SK-N-SH treated with all-trans-retinoic acid at 6 μM for 48 hours (cell line): ENCODE measurements around the gene TOP1.

Source experiments
- ATAC-seq: fragments of 200-7000 bp; cut with Tn5 transposase; 3 replicates; pipeline ENCODE4 v1.9.1; 2020; ENCODE audit warnings: mild to moderate bottlenecking, moderate library complexity
- ARNTL ChIP-seq: fragments of 450-650 bp; formaldehyde crosslinking; IDR thresholded peaks from 2 replicates; pipeline ENCODE4 v1.5.0; 2020; ENCODE audit warnings: low read depth, mild to moderate bottlenecking, moderate library complexity, borderline replicate concordance
- BACH2 ChIP-seq: fragments of 250-450 bp; sonication (Bioruptor Pico); IDR thresholded peaks from 2 replicates; pipeline ENCODE4 v1.9.0; 2021; ENCODE audit warnings: mild to moderate bottlenecking, borderline replicate concordance
- CSDC2 ChIP-seq: fragments of 250-450 bp; sonication (Bioruptor Pico); IDR thresholded peaks from 2 replicates; pipeline ENCODE4 v1.5.0; 2020; ENCODE audit warnings: mild to moderate bottlenecking, moderate library complexity
- ESRRG ChIP-seq: fragments of 250-450 bp; sonication (Bioruptor Pico); IDR thresholded peaks from 2 replicates; pipeline ENCODE4 v1.6.1; 2021; ENCODE audit warnings: mild to moderate bottlenecking
- ISL1 ChIP-seq: fragments of 250-450 bp; sonication (Bioruptor Pico); IDR thresholded peaks from 2 replicates; pipeline ENCODE4 v2.1.2; 2022; ENCODE audit warnings: mild to moderate bottlenecking, moderate library complexity
- OSR1 ChIP-seq: fragments of 250-450 bp; sonication (Bioruptor Pico); IDR thresholded peaks from 2 replicates; pipeline ENCODE4 v1.8.0; 2022; ENCODE audit warnings: moderate library complexity, mild to moderate bottlenecking, inconsistent platforms
- PPARA ChIP-seq: fragments of 250-450 bp; sonication (Bioruptor Pico); IDR thresholded peaks from 2 replicates; pipeline ENCODE4 v1.5.0; 2020; ENCODE audit warnings: mild to moderate bottlenecking, borderline replicate concordance
- RARB ChIP-seq: fragments of 250-450 bp; sonication (Bioruptor Pico); IDR thresholded peaks from 2 replicates; pipeline ENCODE4 v1.8.0; 2021; ENCODE audit warnings: mild to moderate bottlenecking, moderate library complexity
- SNAI2 ChIP-seq: fragments of 250-450 bp; sonication (Bioruptor Pico); IDR thresholded peaks from 2 replicates; pipeline ENCODE4 v1.5.0; 2020; ENCODE audit warnings: mild to moderate bottlenecking, moderate library complexity
- TCF4 ChIP-seq: fragments of 250-450 bp; sonication (Bioruptor Pico); IDR thresholded peaks from 2 replicates; pipeline ENCODE4 v1.8.0; 2021; ENCODE audit warnings: mild to moderate bottlenecking, moderate library complexity, borderline replicate concordance
- ZC3H10 ChIP-seq: fragments of 250-450 bp; sonication (Bioruptor Pico); IDR thresholded peaks from 2 replicates; pipeline ENCODE4 v1.5.1; 2021; ENCODE audit warnings: mild to moderate bottlenecking, moderate library complexity
- ZFP3 ChIP-seq: fragments of 250-450 bp; sonication (Bioruptor Pico); IDR thresholded peaks from 2 replicates; pipeline ENCODE4 v1.5.0; 2020; ENCODE audit warnings: mild to moderate bottlenecking, moderate library complexity
- ZFP30 ChIP-seq: fragments of 450-650 bp; formaldehyde crosslinking; IDR thresholded peaks from 2 replicates; pipeline ENCODE4 v1.5.0; 2022; ENCODE audit warnings: mild to moderate bottlenecking, moderate library complexity
- ZNF565 ChIP-seq: fragments of 450-650 bp; formaldehyde crosslinking; conservative IDR thresholded peaks from 2 replicates; pipeline ENCODE4 v1.5.0; 2020; ENCODE audit warnings: low read depth, mild to moderate bottlenecking, moderate library complexity
- ZNF70 ChIP-seq: fragments of 450-650 bp; formaldehyde crosslinking; IDR thresholded peaks from 2 replicates; pipeline ENCODE4 v1.5.0; 2020; ENCODE audit warnings: mild to moderate bottlenecking, moderate library complexity
- ZNF8 ChIP-seq: fragments of 450-650 bp; formaldehyde crosslinking; IDR thresholded peaks from 2 replicates; pipeline ENCODE4 v1.5.0; 2020; ENCODE audit warnings: mild to moderate bottlenecking, moderate library complexity
- TF ChIP-seq, protein P1 (sequence below): fragments of 250-450 bp; sonication (Bioruptor Pico); IDR thresholded peaks from 2 replicates; pipeline ENCODE4 v1.8.0; 2020; ENCODE audit warnings: mild to moderate bottlenecking, moderate library complexity, borderline replicate concordance
- TF ChIP-seq, protein P2 (sequence below): fragments of 250-450 bp; sonication (Bioruptor Pico); IDR thresholded peaks from 2 replicates; pipeline ENCODE4 v1.5.1; 2021; ENCODE audit warnings: mild to moderate bottlenecking, moderate library complexity
- TF ChIP-seq, protein P3 (sequence below): fragments of 250-450 bp; sonication (Bioruptor Pico); IDR thresholded peaks from 2 replicates; pipeline ENCODE4 v1.5.1; 2020; ENCODE audit warnings: low read depth, mild to moderate bottlenecking, moderate library complexity
- TF ChIP-seq, protein P4 (sequence below): fragments of 250-450 bp; sonication (Bioruptor Pico); IDR thresholded peaks from 2 replicates; pipeline ENCODE4 v1.5.0; 2020; ENCODE audit warnings: mild to moderate bottlenecking, moderate library complexity
- TF ChIP-seq, protein P5 (sequence below): fragments of 250-450 bp; sonication (Bioruptor Pico); IDR thresholded peaks from 2 replicates; pipeline ENCODE4 v1.8.0; 2021; ENCODE audit warnings: low read depth, mild to moderate bottlenecking, moderate library complexity, borderline replicate concordance

The TOP1 gene

DNA sequence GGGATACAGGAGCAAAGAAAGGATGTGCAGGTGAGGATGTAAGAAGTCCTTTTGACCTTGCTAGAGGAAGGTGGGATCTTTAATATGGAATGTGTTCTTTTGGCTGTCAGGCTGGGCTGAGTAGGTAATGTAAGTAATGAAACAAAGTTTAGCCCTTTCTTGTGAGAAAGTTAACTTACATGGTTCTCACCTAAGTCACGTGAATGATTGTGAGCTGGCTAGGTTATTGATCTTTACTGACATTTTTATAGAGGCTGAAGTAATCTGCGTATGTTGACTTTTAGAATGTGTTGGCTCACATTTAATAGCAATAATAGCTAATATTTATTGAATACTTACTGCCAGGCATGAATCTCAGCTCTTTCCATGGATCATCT, 2.6 kb downstream of the TOP1 start:
- no peak for ATAC-seq
- TF ChIP-seq, protein P1, sequence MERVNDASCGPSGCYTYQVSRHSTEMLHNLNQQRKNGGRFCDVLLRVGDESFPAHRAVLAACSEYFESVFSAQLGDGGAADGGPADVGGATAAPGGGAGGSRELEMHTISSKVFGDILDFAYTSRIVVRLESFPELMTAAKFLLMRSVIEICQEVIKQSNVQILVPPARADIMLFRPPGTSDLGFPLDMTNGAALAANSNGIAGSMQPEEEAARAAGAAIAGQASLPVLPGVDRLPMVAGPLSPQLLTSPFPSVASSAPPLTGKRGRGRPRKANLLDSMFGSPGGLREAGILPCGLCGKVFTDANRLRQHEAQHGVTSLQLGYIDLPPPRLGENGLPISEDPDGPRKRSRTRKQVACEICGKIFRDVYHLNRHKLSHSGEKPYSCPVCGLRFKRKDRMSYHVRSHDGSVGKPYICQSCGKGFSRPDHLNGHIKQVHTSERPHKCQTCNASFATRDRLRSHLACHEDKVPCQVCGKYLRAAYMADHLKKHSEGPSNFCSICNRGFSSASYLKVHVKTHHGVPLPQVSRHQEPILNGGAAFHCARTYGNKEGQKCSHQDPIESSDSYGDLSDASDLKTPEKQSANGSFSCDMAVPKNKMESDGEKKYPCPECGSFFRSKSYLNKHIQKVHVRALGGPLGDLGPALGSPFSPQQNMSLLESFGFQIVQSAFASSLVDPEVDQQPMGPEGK (CRISPR knock-in tag) = no peak
- TF ChIP-seq ARNTL (no peak), ESRRG (CRISPR knock-in tag) (no peak), ZNF8 (CRISPR knock-in tag) (no peak), PPARA (CRISPR knock-in tag) (no peak), ZFP3 (CRISPR knock-in tag) (no peak), BACH2 (CRISPR knock-in tag) (no peak), ZNF565 (CRISPR knock-in tag) (no peak), ZFP30 (CRISPR knock-in tag) (no peak), TCF4 (CRISPR knock-in tag) (no peak), SNAI2 (CRISPR knock-in tag) (no peak), ZNF70 (CRISPR knock-in tag) (no peak), RARB (CRISPR knock-in tag) (no peak), CSDC2 (CRISPR knock-in tag) (no peak), ZC3H10 (CRISPR knock-in tag) (no peak)
- TF ChIP-seq, protein P2, sequence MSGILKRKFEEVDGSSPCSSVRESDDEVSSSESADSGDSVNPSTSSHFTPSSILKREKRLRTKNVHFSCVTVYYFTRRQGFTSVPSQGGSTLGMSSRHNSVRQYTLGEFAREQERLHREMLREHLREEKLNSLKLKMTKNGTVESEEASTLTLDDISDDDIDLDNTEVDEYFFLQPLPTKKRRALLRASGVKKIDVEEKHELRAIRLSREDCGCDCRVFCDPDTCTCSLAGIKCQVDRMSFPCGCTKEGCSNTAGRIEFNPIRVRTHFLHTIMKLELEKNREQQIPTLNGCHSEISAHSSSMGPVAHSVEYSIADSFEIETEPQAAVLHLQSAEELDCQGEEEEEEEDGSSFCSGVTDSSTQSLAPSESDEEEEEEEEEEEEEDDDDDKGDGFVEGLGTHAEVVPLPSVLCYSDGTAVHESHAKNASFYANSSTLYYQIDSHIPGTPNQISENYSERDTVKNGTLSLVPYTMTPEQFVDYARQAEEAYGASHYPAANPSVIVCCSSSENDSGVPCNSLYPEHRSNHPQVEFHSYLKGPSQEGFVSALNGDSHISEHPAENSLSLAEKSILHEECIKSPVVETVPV (CRISPR knock-in tag) = no peak
- TF ChIP-seq, protein P3, sequence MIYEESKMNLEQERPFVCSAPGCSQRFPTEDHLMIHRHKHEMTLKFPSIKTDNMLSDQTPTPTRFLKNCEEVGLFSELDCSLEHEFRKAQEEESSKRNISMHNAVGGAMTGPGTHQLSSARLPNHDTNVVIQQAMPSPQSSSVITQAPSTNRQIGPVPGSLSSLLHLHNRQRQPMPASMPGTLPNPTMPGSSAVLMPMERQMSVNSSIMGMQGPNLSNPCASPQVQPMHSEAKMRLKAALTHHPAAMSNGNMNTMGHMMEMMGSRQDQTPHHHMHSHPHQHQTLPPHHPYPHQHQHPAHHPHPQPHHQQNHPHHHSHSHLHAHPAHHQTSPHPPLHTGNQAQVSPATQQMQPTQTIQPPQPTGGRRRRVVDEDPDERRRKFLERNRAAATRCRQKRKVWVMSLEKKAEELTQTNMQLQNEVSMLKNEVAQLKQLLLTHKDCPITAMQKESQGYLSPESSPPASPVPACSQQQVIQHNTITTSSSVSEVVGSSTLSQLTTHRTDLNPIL (CRISPR knock-in tag) = no peak
- TF ChIP-seq, protein P4, sequence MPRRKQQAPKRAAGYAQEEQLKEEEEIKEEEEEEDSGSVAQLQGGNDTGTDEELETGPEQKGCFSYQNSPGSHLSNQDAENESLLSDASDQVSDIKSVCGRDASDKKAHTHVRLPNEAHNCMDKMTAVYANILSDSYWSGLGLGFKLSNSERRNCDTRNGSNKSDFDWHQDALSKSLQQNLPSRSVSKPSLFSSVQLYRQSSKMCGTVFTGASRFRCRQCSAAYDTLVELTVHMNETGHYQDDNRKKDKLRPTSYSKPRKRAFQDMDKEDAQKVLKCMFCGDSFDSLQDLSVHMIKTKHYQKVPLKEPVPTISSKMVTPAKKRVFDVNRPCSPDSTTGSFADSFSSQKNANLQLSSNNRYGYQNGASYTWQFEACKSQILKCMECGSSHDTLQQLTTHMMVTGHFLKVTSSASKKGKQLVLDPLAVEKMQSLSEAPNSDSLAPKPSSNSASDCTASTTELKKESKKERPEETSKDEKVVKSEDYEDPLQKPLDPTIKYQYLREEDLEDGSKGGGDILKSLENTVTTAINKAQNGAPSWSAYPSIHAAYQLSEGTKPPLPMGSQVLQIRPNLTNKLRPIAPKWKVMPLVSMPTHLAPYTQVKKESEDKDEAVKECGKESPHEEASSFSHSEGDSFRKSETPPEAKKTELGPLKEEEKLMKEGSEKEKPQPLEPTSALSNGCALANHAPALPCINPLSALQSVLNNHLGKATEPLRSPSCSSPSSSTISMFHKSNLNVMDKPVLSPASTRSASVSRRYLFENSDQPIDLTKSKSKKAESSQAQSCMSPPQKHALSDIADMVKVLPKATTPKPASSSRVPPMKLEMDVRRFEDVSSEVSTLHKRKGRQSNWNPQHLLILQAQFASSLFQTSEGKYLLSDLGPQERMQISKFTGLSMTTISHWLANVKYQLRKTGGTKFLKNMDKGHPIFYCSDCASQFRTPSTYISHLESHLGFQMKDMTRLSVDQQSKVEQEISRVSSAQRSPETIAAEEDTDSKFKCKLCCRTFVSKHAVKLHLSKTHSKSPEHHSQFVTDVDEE (CRISPR knock-in tag) = no peak
- TF ChIP-seq, all 23 proteins: peak for 0

DNA sequence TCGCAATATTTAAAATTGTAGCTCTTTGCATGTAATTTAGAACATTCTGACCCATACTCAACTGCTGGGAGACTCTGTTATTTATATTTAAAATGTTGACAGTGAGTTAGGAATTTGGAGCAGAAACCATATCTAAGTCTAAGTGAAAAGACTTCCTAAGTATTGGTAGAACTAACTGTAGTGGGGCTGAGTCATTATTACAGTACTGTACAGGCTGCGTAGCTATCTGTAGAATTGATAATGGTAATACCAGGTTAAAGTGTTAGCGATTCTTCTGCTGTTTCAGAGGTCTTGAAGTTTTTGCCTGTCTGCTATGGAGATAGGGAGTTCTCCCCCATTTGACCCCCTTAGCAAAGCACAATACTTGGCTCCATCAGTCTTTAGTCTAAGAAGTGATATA, 3.6 kb downstream of the TOP1 start:
- no peak for ATAC-seq
- TF ChIP-seq ZC3H10 (CRISPR knock-in tag) = no peak
- TF ChIP-seq RARB (CRISPR knock-in tag) = no peak
- TF ChIP-seq OSR1 (CRISPR knock-in tag) = no peak
- no peak for TF ChIP-seq ISL1 (CRISPR knock-in tag)
- TF ChIP-seq, protein P2 (CRISPR knock-in tag) = no peak
- no peak for TF ChIP-seq ZFP3 (CRISPR knock-in tag)
- no peak for TF ChIP-seq TCF4 (CRISPR knock-in tag)
- TF ChIP-seq, protein P5, sequence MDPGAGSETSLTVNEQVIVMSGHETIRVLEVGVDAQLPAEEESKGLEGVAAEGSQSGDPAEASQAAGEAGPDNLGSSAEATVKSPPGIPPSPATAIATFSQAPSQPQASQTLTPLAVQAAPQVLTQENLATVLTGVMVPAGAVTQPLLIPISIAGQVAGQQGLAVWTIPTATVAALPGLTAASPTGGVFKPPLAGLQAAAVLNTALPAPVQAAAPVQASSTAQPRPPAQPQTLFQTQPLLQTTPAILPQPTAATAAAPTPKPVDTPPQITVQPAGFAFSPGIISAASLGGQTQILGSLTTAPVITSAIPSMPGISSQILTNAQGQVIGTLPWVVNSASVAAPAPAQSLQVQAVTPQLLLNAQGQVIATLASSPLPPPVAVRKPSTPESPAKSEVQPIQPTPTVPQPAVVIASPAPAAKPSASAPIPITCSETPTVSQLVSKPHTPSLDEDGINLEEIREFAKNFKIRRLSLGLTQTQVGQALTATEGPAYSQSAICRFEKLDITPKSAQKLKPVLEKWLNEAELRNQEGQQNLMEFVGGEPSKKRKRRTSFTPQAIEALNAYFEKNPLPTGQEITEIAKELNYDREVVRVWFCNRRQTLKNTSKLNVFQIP (CRISPR knock-in tag) = no peak
- no peak for TF ChIP-seq ZNF565 (CRISPR knock-in tag)
- TF ChIP-seq SNAI2 (CRISPR knock-in tag) = no peak
- TF ChIP-seq, protein P4 (CRISPR knock-in tag) = no peak
- TF ChIP-seq, protein P1 (CRISPR knock-in tag) = no peak
- TF ChIP-seq, protein P3 (CRISPR knock-in tag) = no peak
